Measurements from ENCODE around the gene TBCEL.

The TBCEL gene

DNA sequence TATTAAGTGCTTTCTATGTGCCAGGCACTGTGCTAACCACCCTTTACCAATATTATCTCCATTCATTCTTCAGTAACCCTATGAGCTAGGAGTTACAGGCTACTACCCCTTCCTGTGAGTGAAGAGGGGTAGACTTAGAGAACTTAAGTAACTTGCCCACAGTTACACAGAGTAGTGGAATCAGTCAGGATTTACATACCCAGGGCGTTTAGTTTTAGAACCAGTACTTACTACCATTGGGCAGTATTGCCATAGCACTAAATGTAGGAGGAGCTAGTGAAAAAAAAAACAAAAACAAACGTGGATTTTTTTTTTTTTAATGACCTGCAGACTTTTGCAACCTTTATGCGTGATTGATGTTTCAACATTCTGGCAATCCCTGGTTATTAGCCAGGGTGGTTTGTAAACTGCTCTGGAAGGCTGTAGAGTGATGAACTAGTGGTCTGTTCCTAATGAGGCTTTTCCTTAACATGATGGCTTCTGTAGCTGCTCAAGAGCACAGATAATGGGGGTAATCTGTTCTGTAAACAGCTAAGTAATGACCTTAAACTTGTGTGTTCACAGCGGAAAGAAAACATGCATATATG, 11.4 kb downstream of the TBCEL start:
- H4K20me1 ChIP-seq (ENCODE audit: control insufficient read depth, insufficient read depth, low read depth, low read length) = no peaks in the 10 kb centered on the region

DNA sequence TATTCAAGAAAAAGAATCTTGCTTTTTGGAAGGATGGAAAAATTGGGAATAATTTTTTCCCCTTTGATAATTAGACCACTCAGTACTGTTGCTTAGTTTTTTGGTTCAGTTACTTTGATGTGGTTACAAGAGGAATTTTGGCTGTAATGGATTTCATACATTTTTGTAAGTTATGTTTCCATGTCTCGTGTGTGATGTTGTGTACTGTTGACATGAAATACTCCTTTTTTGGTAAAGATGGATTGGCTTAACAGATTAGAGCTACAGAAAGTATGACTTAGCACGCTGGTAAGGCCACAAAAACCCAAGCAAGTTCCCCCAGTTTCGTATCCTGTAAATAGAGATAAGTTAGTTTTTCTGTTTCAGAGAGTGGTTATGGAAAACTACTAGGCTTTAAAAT, 11.9 kb downstream of the TBCEL start:
- Histone ChIP-seq H3K27me3 (ENCODE audit: control insufficient read depth, low read length) (no peaks in the 10 kb centered on the region), H3K27ac (ENCODE audit: low read depth, low read length) (no peak overlapping the region), H3K4me2 (ENCODE audit: low read length) (no peak overlapping the region), H3K36me3 (ENCODE audit: control insufficient read depth, low read length) (no peaks in the 10 kb centered on the region), H3F3A (ENCODE audit: control insufficient read depth, insufficient read depth) (no peaks in the 10 kb centered on the region), H3K9me2 (replicated peaks; ENCODE audit: control insufficient read depth, low read length) (no peaks in the 10 kb centered on the region), H3K79me2 (ENCODE audit: control insufficient read depth, low read length) (peaks cover 3% of the 10 kb centered on the region), H3K4me1 (ENCODE audit: control insufficient read depth, low read length) (no peaks in the 10 kb centered on the region), H4K20me1 (ENCODE audit: control insufficient read depth, insufficient read depth, low read depth, low read length) (no peaks in the 10 kb centered on the region), H3K4me3 (ENCODE audit: low read length) (no peak overlapping the region), H3K9me3 (ENCODE audit: control insufficient read depth, insufficient read depth, low read length) (no peaks in the 10 kb centered on the region)
- TF ChIP-seq, protein P1, sequence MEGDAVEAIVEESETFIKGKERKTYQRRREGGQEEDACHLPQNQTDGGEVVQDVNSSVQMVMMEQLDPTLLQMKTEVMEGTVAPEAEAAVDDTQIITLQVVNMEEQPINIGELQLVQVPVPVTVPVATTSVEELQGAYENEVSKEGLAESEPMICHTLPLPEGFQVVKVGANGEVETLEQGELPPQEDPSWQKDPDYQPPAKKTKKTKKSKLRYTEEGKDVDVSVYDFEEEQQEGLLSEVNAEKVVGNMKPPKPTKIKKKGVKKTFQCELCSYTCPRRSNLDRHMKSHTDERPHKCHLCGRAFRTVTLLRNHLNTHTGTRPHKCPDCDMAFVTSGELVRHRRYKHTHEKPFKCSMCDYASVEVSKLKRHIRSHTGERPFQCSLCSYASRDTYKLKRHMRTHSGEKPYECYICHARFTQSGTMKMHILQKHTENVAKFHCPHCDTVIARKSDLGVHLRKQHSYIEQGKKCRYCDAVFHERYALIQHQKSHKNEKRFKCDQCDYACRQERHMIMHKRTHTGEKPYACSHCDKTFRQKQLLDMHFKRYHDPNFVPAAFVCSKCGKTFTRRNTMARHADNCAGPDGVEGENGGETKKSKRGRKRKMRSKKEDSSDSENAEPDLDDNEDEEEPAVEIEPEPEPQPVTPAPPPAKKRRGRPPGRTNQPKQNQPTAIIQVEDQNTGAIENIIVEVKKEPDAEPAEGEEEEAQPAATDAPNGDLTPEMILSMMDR (IDR thresholded peaks at IDR 0.05; ENCODE audit: low read depth, low read length, poor library complexity, severe bottlenecking) = no peak
- TF ChIP-seq EZH2phosphoT487 (IDR thresholded peaks at IDR 0.05; ENCODE audit: borderline replicate concordance, low read length) = no peak

More for the DNA sequence above, 11.4 kb downstream of the TBCEL start:
- Histone ChIP-seq H3K4me2 (ENCODE audit: low read length) (no peak overlapping the region), H3K9me3 (ENCODE audit: control insufficient read depth, insufficient read depth, low read length) (no peaks in the 10 kb centered on the region), H3K79me2 (ENCODE audit: control insufficient read depth, low read length) (peaks cover 3% of the 10 kb centered on the region), H3K9me2 (replicated peaks; ENCODE audit: control insufficient read depth, low read length) (no peaks in the 10 kb centered on the region), H3K4me3 (ENCODE audit: low read length) (no peak overlapping the region), H3K4me1 (ENCODE audit: control insufficient read depth, low read length) (no peaks in the 10 kb centered on the region), H3F3A (ENCODE audit: control insufficient read depth, insufficient read depth) (no peaks in the 10 kb centered on the region), H3K27ac (ENCODE audit: low read depth, low read length) (no peak overlapping the region), H3K27me3 (ENCODE audit: control insufficient read depth, low read length) (no peaks in the 10 kb centered on the region), H3K36me3 (ENCODE audit: control insufficient read depth, low read length) (no peaks in the 10 kb centered on the region)
- TF ChIP-seq, protein P1 (IDR thresholded peaks at IDR 0.05; ENCODE audit: low read depth, low read length, poor library complexity, severe bottlenecking) = no peak
- no peak for TF ChIP-seq EZH2phosphoT487 (IDR thresholded peaks at IDR 0.05; ENCODE audit: borderline replicate concordance, low read length)

DNA sequence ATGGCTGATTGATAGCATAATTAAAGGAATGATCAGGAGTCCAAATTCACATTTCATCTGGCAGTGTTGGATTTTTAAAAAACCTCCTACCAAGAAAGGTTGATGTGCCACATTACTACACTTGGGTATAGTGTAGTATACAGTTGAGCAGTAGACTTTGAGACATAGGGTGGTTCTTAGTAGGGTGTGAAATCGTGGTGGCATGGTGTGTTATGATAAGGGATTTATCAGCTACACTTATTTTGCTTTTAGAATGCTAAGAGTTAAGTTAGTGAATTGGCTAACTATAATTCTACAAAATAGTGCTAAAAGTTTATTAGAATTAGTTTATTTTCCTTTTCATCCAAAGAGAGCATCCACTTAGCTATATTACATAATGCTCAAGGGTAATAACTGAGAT, 13.1 kb downstream of the TBCEL start:
- no peak overlapping the region for H3K4me2 ChIP-seq (ENCODE audit: low read length)
- H3F3A ChIP-seq (ENCODE audit: control insufficient read depth, insufficient read depth) = no peaks in the 10 kb centered on the region
- no peaks in the 10 kb centered on the region for H3K27me3 ChIP-seq (ENCODE audit: control insufficient read depth, low read length)
- TF ChIP-seq EZH2phosphoT487 (IDR thresholded peaks at IDR 0.05; ENCODE audit: borderline replicate concordance, low read length) = no peak
- TF ChIP-seq, protein P1 (IDR thresholded peaks at IDR 0.05; ENCODE audit: low read depth, low read length, poor library complexity, severe bottlenecking) = no peak
- no peaks in the 10 kb centered on the region for H3K9me3 ChIP-seq (ENCODE audit: control insufficient read depth, insufficient read depth, low read length)
- H3K79me2 ChIP-seq (ENCODE audit: control insufficient read depth, low read length) = no peaks in the 10 kb centered on the region
- no peaks in the 10 kb centered on the region for H3K4me1 ChIP-seq (ENCODE audit: control insufficient read depth, low read length)
- no peaks in the 10 kb centered on the region for H4K20me1 ChIP-seq (ENCODE audit: control insufficient read depth, insufficient read depth, low read depth, low read length)
- no peaks in the 10 kb centered on the region for H3K36me3 ChIP-seq (ENCODE audit: control insufficient read depth, low read length)
- H3K27ac ChIP-seq (ENCODE audit: low read depth, low read length) = no peak overlapping the region
- no peak overlapping the region for H3K4me3 ChIP-seq (ENCODE audit: low read length)
- H3K9me2 ChIP-seq (replicated peaks; ENCODE audit: control insufficient read depth, low read length) = no peaks in the 10 kb centered on the region

Measured in DOHH2 (cell line).